HG02759 (cell line): ENCODE measurements around the gene GPATCH8.
"Not testable (repeated sequence)": the region's sequence is repeated elsewhere in the genome, so short reads cannot be mapped to it uniquely, and the experiment has no call there.

Source experiments
- ATAC-seq: cut with Tn5 transposase; IDR thresholded peaks from one replicate; pipeline ENCODE4 v1.9.1; 2021; ENCODE audit warnings: mild to moderate bottlenecking, moderate library complexity; ENCODE audit not compliant: unreplicated experiment

Gene GPATCH8

DNA sequence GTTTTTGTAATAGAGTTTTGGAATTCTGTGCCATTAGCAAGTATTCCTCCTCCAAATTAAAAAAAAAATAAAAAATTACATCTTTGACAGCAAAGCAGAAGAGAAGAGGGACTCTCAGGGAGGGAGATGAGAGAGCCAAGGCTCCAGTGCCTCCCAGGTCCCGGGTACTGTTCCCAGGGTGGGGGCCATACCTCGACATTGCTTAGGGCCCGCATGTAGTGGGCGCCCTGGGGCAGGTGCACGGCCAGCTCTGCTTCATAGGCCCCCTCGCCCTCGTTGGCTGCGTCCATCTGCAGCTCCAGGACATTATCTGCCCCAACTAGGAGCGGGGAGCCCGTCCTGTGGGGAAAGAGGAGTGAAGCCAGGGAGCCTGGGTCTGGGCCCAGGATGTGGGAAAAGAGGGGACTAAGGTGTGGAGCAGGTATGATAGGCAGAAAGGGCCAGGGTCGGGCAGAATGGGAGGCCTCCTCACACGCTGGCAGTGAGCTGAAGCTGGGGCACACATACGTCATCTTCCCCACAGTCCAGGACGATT lies 125.0 kb downstream of the GPATCH8 start:
- ATAC-seq, result no peak

DNA sequence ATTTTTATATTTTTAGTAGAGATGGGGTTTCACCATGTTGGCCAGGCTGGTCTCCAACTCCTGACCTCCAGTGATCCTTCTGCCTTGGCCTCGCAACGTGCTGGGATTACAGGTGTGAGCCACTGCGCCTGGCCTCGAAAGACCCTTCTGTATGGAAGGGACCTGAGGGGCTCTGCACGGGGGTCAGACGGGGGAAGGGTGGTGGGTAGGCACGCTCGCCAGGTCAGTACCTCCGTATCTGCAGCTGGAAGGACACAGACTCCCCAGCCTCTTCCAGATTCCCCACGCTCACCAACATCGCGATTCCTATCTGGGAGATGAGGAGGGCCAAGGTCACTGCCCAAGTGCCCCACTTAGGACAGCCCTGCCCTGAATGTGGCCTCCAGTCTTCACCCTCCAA lies 126.4 kb downstream of the GPATCH8 start:
- no peak for ATAC-seq

DNA sequence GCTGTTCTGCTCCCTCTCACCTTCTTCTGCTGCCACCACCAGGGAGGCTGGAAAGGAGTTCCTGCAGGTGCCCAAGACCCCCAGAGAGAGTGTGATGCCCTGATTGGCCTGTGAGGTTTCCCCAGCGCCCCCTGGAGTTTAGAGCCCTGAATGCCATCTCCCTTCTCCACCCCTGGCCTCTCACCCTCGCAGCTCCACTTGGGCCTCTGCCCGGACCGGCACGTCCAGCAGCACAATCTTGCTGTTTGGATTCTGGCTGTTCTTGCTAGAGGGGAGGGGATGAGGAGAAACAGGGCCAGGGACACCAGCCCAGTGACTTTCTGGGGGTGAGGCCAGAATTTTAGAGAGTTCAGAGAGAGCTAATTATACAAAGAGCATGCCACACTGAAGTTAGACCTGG lies 127.1 kb downstream of the GPATCH8 start:
- no peak for ATAC-seq

DNA sequence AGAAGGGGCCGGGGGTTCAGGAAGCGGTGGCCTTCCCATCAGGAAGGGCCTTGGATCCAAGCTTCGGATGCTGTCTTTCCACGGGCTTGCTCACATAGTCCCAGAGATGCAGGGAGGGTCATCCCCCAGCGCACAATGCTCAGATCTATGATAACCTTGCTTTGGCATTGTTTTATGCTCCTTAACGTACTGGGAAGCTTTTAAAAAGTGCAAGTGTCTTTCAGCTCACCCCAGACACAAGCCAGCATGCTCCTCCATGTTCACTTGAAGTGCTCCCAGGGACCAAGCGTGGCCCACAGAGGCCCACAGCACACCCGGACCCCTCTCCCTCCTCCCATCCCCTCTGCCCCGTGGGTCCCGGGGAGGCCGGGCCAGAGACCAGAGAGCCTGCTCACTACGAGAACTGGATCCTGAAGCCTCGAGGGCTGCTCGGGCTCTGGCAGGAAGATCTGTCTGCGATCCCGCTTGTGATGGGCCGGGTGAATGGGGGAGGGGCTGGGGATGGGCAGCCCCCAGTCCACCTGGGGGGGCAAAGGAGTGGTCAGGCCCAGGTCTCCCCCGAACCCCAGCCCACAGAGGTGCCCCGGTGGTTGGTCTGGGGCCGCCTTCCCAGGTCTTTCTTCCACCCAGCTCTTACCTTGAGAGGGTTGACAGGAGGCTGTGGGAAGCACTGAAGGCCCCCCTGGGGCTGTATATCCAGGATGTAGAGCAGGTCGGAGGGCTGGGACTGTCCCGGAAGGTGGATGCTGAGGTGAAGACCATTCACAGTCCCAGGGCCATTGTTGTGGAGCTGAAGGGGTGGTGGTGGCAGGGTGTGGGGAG lies 127.8 kb downstream of the GPATCH8 start:
- no peak for ATAC-seq

DNA sequence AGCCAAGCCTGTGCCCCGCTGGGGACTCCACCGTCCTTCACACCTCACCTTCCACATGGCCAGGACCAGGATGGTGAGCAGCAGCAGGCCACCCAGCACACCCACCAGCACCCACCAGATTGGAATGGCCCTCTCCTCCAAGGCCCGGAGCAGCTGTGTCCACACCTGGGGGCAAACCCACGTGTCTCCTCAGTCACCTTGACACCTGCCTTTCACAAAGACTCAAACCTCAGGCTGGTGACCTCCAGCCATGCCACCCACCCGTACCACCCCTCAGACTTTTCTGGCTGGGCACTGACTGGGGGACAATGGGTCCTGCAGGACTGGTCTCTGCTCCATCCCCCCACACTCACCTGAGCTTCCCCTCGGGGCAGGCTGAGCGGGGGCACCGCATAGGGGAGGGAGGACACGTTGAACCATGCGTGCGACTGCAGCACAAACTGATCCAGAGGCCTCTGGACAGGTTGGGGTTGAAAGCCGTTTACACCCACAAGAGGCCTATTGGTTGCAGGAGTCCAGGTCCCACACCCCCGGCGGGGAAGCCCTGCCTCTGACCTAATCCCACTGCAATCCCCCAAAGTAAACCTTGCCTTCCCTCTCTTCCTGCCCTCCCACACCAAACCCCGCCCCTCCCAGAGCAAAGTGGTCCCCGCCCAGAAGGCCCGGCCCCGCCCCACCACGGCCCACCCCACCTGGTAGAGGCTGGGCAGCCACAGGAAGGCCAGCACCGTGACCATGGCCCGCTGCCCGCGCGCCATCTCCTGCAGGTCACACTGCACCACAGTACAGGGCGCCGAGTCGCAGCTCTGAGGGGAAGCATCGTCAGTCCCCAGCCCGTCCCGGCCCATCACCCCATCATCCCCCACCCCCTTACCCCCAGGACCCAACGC lies 128.7 kb downstream of the GPATCH8 start:
- no peak for ATAC-seq

DNA sequence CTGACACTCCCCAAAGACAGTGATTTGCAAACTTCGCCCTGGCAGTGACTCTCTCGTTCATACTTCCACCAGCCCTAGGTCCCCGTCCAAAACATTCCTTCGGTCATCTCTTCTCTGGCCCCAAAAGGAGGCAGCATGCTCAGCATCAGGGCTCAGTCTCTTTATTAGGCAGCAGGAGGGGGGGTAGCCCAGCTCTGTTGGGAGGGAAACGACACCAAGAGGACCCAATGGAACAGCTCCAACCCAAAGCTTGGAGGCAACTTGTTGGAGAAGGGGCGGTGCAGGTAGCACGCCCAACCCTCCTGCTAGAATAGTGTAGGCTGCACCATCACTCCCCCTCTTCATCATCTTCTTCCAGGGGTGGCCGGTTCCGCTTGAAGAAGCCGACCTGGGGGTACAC lies 131.2 kb downstream of the GPATCH8 start:
- no peak for ATAC-seq

DNA sequence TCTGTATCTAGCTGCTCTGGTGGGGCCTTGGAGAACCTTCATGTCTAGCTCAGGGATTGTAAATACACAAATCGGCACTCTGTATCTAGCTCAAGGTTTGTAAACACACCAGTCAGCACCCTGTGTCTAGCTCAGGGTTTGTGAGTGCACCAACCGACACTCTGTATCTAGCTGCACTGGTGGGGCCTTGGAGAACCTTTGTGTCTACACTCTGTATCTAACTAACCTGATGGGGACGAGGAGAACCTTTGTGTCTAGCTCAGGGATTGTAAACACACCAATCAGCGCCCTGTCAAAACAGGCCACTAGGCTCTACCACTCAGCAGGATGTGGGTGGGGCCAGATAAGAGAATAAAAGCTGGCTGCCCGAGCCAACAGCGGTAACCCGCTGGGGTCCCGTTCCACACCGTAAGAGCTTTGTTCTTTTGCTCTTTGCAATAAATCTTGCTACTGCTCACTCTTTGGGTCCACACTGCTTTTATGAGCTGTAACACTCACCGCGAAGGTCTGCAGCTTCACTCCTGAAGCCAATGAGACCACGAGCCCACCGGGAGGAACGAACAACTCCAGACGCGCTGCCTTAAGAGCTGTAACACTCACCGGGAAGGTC lies 133.7 kb downstream of the GPATCH8 start:
- not testable (repeated sequence) for ATAC-seq

DNA sequence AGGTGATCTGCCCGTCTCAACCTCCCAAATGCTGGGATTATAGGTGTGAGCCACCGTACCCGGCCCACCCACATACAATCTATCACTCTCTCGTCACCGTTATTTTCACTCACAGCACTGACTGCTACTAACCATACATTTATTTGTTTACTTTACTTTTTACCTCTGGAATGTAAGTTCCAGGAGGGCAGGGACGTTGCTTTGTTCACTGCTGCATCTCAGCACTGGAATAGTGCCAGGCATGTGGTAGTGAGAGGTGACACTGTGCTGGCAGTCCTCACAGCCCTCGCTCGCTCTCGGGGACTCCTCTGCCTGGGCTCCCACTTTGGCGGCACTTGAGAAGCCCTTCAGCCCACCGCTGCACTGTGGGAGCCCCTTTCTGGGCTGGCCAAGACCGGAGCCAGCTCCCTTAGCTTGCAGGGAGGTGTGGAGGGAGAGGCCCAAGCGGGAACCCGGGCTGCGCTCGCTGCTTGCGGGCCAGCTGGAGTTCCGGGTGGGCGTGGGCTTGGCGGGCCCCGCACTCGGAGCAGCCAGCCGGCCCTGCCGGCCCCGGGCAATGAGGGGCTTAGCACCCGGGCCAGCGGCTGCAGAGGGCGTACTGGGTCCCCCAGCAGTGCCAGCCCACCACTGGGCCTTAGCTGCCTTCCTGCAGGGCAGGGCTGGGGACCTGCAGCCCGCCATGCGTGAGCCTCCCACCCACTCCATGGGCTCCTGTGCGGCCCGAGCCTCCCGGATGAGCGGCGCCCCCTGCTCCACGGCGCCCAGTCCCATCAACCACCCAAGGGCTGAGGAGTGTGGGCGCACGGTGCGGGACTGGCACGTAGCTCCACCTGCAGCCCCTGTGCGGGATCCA lies 134.6 kb downstream of the GPATCH8 start:
- ATAC-seq, result not testable (repeated sequence)

DNA sequence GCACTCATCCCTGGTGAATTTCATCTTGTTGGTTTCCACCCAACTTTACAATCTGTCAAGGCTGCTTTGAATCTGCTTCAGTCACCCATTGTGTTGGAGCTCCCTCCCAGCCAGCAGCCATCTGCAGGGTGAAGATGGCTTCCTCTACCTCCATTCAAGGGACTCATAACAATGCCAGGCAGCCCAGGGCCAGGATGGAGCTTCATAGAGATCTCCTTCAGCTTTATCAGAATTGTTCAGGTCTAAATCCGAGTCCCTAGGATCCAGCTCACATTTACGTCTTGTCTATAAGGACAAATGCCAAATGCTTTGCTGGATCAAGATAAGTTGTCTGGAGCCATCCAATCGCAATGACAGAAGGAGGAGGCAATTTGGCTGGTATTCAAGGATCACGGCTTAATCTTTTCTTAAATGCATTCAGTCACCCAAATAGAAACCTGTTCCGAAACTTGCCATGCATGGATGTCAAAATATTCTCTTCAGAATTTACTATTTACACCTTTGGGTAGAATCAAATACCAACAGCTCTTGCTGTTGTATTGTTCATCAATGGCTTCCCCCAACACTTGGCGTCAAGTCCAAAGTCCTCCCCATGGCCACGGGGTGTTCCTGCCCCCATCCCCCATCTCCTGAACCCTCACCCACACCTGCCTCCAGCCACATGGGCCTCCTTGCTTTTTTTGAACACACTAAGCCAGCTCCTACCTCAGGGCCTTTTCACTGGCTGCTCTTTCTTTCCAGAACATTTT lies 135.8 kb downstream of the GPATCH8 start:
- no peak for ATAC-seq

DNA sequence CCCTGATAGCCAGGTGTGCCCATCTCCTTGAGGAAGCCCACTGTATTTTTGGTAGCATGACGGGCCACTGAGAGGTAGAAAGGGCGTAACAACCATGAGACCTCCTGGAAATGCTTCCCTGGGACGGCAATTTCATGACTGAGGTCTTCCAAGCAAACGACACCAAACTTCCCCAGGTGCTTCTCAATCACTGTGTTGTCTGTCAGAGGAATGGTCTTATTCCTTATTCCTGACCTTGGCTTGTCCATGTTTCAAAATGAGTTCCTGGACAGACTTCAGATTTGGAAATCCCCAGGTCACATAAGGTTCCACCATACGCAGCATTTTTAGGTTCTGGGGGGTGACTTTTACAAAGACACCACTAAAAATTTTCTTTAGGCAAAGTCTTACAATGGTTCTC lies 138.2 kb downstream of the GPATCH8 start:
- not testable (repeated sequence) for ATAC-seq

DNA sequence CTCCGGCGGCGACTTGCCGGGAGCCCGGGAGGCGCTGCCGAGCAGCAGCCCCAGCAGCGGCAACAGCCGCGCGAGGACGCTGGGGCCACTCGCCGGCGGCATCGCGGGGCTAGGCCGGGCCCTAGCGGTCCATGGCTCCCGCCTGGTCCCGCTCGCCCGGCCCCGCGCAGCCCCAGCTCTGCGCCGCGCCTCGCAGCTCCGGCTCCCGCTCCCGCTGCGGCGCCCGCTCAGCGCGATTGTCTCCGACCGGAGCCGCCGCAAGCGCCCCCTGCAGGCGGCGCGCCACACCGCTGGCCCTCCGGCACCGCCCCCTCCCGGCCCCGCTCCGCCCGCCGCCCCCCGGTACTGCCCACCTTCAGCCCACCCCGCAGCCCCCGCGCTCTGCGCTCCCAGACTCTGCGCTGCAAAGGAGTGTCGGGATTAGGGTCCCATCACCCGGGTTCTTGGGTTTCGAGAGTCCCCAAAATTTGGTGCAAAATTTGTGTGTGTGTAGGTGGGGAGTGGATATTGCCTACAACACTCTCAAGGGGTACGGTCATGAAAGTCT lies 139.5 kb downstream of the GPATCH8 start, which contains the start of gene FAM171A2:
TSS of gene FAM171A2 (minus strand) at position 241 of the 547 bp plus-strand sequence. CDS start at position 102, 139 bp downstream.
- peak; percentile 74 for ATAC-seq

DNA sequence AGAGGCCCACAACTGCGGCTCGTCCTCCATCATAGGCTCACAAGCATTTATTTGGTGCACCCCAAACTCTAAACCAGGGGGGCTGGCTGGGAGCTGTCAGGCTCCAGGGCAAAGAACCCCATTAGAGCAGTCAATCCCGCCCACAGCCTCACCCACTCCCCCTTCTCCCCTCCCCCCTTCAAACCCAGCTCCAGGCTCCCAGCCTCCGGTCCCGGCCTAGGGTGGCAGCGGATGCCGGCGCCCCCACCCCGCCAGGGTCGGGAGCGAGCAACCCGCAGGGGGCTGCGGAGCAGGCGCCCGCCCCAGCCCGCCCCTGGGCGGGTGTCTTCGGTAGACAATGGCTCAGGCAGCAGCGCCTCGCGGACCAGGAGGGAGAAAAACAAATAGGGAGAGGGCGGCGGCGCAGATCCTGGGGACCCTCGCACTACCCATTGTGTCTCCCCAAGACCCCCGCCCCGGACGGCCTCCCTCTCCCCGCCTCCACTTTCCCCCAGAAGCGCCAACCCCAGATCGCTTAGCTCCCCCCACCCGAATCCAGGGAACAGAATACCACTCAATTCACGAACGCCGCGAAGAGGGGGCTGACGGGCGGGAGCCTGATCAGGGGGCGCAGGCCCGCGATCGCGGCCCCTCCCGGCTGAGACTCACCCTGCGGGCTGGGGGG lies 140.1 kb downstream of the GPATCH8 start:
- no peak for ATAC-seq

DNA sequence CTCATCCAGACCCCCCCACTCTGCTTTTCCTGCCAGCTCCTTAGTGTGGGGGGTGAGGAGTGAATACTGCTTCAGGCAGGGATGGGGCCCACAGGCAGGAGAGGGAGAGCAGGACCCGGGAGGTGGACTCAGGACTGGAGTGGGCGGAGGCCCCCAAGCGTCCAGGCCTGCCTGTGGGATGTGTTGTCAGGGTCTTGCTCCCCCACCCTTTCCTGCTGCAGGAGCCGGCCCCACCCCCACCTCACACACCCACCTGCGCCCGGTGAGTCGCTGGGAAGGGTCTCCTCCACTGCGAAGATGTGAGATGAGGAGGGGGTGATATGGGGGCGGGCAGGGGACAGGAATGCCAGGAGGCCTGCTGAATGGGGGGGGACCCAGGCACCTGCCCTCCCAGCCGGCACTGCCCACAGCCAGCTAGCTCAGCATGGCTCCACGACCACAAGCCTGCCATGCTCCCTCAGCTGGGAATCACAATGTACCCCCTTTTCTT lies 140.7 kb downstream of the GPATCH8 start:
- ATAC-seq, result no peak

DNA sequence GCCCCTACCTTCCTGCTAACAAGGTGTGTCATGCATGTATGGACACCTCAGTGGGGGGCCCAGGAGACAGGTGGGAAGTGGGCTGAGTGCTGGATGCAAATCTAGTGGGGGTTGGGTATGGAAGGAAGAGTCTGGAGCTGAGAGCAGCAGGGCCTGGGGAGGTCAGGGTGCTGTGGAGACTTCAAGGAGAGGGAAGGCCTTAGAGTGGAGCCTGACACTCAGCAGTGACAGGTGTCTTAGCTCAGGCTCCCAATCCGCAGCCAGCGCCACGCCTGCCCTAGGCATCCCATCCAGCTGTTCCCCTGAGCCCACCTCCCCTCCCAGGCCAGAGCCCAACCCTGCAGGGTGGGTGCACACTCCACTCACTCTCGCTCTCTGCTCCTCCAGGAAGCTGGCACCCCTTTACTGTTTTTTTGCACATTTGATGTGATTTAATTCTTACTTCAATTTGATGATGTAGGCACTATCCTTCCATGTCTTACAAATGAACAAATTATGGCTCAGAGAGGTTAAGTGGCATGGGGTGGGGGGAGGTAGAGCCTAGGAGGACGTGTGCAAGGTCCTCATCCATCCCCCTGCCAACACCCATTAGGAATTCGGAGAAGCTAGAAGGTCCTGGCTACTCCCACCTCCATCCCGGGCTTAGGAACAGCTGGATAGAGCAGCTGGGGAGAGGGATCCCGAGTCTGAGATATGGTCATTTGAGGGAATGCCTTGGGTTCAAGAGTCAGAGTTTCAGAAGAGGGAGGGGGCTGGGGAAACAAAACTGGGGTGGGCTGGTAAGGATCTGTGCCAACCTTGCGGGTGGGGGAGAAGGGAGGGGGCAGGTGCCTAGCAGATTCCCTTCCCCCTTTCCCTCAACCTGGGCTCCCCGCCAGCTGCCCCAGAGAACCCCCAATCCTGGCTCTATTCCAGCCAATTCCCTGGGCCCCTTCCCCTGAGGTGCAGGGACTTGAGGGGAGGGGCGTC lies 141.6 kb downstream of the GPATCH8 start:
- ATAC-seq, result no peak

DNA sequence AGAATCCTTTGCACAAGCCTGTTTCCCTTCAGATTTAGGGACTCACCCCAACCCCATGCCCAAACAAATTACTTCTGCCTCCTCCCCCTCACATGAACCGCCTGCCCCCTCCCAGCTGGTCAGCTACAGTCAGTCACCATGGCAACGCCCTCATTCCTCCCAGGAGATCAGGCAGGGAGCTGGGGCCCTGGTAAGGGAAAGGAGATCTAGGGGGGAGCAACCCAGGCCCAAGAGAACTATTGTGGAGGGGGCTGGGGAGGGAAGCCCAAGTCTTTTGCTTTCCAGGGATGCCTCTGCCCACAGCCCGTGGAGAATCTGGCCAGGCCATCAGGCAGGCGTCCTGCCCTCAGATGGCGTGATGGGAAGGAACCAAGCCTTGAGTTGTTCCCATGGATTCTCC lies 142.4 kb downstream of the GPATCH8 start:
- ATAC-seq, result no peak

DNA sequence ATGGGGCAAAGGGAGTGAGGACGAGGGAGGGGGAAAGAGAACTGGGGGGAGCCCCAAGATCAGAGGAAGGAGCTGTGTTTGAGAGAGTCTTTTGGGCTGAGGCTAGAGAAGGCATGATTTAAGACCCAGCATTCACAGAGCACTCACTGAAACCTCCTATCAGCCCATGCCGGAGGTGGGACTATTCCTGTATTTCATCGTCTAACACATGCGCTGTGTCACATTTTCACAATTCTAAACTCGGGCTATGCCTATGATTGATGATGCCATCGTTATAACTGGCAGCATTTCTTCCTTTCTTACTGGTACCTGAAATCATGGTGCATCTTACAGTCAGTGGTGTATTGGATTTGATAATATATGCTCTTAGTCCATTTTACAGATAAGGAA lies 143.1 kb downstream of the GPATCH8 start:
- ATAC-seq, result no peak

DNA sequence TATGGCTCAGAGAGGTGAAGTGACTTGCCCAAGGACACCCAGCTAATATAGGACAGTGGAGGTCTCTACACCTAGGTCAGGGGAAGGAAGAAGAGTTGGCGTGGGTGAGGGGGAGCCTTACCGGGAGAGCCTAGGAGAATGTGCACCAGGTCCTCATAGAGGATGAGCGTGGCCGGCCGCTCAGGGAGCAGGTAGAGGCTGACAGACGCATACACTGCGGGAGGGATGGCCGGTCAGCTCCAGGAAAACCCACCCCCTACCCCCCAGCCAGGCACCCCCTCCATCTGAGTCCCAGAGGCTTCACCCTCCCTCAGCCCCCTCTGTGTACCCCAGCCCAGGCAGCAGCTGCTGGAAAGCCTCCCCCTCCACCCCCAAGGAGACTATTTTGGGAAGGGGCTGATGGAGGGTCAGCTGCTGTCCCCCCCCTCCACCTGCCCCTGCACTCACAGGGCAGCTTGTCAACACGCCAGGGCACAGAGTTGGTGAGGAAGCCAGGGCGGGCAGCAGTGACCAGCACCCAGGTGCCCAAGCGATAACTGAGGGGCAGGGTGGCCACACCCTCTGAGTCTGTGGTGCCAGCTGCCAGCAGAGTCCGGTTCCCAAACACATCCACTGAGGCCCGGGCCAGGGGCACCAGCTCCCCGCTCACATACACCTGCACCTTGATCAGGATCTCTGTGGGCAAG lies 143.6 kb downstream of the GPATCH8 start:
- ATAC-seq, result no peak
